ENCODE data around the gene KHDRBS2.

DNA sequence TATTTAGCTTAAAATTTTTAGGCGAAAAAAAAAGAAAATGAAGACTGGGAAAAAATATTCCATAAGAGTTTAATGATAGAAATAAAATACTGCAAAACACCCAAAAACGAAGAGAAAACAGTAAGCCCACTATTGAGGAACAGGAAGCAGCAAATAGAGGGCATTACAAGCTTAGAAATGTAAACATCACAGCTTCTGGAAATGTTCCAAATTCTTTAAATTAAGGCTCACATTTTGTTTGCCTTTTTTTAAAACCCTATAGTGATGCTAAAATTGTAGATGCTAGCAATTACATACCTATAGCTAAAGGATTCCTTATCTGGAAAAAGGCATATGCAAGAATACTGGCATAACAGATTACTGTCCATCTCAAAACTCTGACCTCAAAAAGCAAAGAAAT is 248.6 kb downstream of the KHDRBS2 start:
- TF ChIP-seq, protein P1, sequence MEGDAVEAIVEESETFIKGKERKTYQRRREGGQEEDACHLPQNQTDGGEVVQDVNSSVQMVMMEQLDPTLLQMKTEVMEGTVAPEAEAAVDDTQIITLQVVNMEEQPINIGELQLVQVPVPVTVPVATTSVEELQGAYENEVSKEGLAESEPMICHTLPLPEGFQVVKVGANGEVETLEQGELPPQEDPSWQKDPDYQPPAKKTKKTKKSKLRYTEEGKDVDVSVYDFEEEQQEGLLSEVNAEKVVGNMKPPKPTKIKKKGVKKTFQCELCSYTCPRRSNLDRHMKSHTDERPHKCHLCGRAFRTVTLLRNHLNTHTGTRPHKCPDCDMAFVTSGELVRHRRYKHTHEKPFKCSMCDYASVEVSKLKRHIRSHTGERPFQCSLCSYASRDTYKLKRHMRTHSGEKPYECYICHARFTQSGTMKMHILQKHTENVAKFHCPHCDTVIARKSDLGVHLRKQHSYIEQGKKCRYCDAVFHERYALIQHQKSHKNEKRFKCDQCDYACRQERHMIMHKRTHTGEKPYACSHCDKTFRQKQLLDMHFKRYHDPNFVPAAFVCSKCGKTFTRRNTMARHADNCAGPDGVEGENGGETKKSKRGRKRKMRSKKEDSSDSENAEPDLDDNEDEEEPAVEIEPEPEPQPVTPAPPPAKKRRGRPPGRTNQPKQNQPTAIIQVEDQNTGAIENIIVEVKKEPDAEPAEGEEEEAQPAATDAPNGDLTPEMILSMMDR (IDR thresholded peaks at IDR 0.05; ENCODE audit: low read depth, low read length): peak; percentile 29; the same call in 1 of the 2 replicates
- TF ChIP-seq EZH2phosphoT487 (IDR thresholded peaks at IDR 0.05; ENCODE audit: low read depth): no peak
